Mucosa of gallbladder (tissue), 1 donor: ENCODE data around the gene VTI1A. TPM values are rescaled to one million over a fixed set of nuclear protein-coding genes. Genes with fewer than 3 reads are reported as not detected.
"Not testable (repeated sequence)": the region's sequence is repeated elsewhere in the genome, so short reads cannot be mapped to it uniquely, and the experiment has no call there.

ENCODE experiments used
- DNase-seq: peaks from one replicate; pipeline ENCODE4 v3.0.0-alpha.2; 2020; ENCODE audit warnings: low spot score
- total RNA-seq: library from RNA; stranded (reverse); gene quantifications from one replicate; pipeline ENCODE4 v1.2.1, GENCODE V29; 2021
- donor health status: DM: no; HTN: no; CAD: no.

VTI1A gene
- total RNA-seq, 1 donor from 2014 or later: 28.1 TPM

DNA sequence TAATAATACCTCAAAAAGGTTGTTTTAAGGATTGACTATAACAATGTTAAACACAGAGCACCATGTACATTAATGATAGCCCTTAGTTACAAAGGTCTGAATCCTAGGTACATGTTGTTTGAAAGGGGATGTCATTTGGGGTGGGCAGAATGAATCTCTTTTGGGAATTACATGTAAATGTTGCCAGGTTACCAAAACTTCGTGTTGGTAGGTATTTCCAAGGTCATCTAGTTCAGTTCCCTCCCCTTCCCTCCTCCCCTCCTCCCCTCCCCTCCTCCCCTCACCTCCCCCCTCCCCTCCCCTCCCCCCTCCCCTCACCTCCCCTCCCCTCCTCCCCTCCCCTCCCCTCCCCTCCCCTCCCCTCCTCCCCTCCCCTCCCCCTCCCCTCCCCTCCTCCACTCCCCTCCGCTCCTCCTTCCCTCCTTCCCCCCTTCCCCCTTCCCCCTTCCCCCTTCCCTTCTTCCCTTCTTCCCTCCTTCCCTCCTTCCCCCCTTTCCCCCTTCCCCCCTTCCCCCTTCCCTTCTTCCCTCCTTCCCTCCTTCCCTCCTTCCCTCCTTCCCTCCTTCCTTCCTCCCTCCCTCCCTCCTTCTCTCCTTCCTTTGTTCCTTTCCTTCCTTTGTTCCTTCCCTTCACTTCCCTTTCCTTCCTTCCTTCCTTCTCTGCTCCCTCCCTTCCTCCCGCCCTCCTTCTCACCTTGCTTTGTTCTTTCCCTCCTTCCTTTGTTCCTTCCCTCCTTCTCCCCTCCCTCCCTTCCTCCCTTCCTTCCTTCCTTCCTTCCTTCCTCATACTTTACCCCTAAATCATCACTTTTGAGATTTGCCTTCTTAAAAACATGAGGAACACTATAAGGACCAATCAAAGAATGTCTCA is 8.1 kb downstream of the VTI1A start:
- DNase-seq: no peak

DNA sequence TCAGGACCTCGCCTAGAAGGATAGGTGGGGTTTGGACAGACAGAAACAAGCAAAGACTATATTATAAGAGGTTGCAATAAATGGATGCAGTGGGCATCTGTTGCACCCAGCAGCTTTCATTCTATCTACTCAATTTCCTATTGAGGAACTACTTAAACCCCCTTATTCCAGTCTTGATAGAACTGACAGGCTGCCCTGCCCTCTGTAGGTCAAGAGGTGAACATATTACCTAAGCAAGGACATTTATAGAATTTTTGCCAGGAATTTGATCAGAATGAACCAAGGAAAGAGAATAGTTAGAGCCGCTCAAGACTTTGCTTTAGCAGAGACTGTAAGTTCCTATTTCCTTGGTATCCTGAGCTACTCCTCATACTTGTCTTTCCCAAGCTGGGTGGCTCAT is 9.5 kb downstream of the VTI1A start:
- DNase-seq: no peak

DNA sequence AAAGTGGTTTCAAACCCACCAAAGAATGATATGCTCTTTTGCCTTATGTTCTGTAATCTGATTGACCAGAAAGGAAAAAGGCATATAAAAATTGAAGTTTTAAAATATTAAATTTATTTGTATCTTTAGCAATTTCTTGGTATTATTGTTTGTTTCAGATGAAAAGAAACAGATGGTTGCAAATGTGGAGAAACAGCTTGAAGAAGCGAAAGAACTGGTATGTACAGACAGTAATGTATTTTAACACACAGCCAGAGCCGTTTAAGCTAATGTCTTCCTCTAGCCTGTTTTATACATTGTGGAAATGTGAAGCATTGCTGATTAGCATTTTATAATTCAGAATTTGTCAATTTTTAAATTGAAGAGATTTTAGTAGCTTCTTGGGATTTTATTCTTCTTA is 13.4 kb downstream of the VTI1A start:
- DNase-seq: no peak

DNA sequence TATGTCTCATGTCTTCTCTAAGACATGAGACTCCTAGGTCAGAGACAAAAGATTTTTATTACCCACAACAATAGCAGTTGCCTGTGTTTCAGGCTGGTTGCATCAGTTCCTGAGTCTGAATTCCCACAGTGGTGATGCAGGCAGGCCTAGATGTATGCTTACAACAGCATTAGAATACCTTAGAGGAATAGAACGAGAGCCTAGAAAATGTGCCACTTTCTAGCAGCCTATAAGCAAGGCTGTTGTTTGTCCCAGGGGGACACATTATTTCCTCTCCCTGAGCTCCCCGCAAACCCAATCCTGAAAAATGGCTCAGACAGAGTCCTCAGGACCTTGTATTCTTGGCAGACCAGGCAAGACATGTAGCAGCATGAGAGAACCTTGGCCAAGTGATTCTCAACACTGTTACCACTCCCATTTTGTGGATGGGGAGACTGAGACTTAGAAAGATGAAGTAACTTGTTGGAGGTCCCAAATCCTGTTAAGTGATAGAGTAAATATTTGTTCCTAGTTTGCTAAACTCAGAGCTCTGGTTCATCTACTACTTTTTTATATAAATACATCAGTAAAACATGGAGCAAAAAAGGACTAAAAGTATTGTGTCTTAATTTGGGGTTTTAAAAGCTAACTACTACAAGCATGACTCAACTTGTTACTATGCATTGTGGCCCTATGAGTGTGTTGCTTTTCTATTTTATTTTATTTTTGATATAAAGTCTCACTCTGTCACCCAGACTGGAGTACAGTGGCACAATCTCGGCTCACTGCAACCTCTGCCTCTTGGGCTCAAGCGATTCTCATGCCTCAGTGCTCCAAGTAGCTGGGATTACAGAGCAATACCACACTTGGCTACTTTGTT is 14.2 kb downstream of the VTI1A start:
- no peak for DNase-seq

- not testable (repeated sequence) for DNase-seq
Measured at GRCh38 chr10:112464074-112464473, 17.1 kb downstream of the VTI1A start.

GRCh38 chr10:112465299-112465883 is 18.4 kb downstream of the VTI1A start:
- DNase-seq: no peak

- no peak for DNase-seq
Measured at GRCh38 chr10:112466802-112467201, 19.8 kb downstream of the VTI1A start.

DNA sequence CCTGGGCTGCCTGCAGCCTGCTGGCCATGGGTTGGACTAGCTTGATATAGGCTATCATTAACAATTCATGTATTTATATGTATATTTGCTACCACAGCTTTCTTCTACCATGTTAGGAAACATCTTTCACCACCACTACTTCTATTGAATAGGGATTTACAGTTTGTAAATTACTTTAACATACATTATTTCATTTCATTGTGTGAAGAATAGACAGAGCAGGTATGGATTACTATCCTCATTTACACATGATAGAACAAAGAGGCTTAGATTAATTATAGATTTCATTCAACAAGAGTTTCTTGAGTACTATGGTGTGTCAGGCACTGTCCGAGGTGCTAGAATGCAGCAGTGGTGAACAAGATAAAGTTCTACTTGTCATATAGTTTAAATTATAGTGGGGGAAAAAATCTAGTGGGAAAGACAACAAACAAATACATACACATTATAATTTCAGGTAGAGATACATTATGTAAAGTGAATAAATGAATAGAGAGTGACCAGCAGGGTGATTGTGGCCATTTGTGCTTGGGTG is 20.6 kb downstream of the VTI1A start:
- DNase-seq: no peak

DNA sequence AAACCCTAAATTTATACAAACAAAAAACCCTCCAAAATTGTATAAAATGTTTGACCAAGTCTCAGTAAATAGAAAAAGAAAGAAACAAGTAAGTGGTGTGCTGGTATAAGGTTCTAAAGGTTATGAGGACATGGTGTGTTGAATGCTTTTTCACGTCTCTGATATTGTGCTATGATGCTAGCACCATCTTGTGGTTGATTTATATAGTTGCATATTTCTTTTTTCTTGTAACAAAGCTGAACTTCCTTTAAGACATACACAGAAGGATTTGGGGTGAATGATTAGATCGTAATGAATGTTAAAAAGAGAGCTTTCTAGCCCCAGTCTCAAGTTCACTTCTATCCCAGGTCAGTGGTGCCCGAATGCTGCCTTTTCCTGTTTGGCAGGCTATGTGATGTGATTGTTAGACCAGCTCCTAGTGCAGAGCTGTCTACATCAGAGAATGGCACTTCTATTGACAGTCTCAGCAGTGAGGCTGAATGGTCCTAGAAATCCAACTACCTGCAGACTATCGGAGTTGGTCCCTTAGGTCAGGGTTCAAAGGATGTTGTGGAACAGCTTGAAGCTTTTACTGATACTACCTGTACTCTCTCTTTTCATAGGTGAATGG is 25.0 kb downstream of the VTI1A start:
- no peak for DNase-seq

DNA sequence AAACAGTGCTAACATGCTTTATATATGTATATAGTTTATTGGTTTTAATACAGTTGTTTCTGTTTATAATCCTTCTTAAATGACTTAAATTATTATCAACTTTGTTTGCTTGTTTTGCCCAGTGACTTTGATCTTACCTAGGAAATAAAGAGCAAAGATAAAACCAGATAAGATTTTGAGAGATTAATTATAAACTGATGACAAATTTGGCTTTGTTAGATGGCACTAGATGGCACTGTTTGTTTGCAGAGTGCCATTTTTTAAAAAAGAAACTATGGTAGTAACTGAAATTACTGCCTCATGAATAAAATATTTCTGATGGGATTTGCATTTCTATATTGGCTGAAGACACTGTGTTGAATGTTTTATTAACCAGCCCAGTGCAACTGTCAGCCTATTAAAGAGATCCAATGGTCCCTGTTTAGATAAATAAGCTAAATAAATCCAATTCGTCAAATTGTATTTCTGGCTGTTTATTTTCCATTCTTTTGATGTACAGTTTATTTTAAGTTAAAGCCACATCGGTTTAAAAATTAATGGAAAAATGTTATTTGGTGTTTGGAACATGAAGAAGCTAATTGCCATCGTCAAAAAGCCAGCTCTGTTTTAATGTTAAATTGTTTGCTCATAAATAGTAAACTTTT is 28.7 kb downstream of the VTI1A start:
- DNase-seq: no peak

DNA sequence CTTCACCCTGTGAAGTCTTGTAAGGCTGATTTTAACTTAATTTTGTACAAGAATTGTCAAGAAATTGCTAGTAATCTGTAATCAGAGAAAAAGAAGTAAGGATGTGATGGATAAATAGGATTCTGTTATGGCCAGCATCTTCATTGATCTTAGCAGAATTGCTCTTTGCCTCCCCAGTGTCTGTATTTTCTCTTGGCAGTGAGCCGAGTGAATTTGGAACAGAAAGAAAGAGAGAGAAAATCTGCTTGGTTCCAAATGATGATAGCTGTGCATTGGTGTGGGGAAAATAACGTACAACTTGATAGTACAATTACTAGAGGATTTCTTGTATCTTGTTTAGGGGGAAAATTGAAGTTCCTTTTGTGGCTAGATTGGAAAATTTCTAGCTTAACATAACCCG is 34.6 kb downstream of the VTI1A start:
- no peak for DNase-seq

GRCh38 chr10:112484399-112484798 is 37.4 kb downstream of the VTI1A start:
- DNase-seq: no peak

DNA sequence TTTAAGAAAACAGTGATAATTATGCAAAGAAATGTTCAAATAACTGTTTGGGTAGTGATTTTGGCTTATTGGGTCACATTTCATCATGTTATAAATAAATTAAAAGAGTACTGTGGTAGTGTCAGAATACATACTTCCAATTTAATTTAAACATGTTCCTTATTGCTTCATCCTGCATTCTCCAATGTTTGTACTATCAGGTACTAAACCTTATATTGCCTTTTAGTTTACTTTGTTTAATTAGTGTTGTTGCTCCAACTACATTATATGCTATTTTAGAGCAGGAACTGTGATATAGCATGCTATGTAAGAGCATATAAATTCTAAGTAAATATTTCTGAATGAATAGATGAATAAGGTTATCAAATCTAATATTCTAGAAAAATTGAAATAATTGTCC is 40.9 kb downstream of the VTI1A start:
- no peak for DNase-seq

DNA sequence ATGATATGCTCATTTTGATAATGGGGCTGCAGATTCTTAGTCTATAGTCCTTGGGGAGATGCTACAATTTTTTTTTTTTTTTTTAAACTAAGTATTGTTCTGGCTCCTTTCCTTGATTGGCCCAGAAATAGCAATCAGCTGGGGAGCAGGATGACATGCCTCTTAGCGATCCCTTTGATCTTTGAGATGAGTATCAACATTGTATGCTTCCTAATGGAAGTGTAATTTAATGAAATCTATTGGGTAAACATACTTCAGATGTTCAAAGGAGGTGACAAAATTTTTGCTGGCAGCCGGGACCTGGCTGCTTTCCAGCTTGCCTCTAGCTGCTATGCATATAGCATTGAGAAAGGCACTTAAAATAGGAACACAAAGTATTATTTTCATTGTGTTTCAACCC is 43.5 kb downstream of the VTI1A start:
- no peak for DNase-seq

GRCh38 chr10:112491144-112491543 is 44.1 kb downstream of the VTI1A start:
- DNase-seq: no peak

GRCh38 chr10:112492736-112493135 is 45.7 kb downstream of the VTI1A start:
- no peak for DNase-seq

DNA sequence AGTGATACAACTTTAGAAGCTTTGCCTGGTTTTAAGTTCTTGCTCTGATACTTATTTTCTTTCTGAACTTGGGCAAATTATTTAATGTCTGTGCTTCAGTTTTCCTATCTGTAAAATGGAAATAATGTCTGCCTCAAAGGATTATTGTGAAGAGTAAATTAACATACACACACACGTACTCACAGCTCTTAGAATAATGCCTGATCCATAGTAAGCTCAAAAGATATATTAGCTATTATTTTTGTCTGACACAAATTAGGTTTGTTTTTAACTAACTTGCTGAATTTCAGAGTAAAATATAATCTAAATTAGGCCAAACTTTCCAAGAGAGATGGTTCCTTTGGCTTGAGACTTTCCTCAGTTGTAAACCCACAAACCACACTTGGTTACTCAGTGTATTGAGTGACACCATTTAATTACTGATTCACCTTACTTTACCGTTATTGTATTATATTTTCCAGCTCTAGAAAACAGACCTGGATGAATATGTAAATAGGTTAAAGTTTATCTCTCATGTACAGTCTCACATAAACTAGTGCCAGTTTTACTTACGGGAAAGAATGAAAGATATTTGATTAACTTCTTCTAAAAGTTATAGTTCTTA is 50.4 kb downstream of the VTI1A start:
- DNase-seq: no peak

DNA sequence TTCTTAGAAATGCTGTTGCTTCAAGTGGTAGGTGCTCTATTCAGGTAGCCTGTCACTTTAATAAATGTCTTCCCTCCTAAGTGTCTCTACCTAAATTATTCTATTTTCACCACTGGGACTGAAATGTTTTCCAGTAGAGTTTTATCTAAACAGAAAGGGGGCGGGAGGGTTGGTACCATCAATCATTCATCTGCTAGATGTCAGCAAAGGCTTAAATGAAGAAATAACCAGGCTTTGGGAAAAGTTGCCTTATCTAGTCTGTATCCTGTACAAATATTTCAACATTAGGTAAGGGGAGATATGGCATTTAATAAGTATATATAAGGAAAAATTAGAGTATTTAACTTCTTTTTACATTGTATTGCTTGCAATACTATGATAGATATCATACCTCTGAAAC is 51.8 kb downstream of the VTI1A start:
- no peak for DNase-seq

- not testable (repeated sequence) for DNase-seq
Measured at GRCh38 chr10:112499985-112500384, 53.0 kb downstream of the VTI1A start.

- no peak for DNase-seq
Measured at GRCh38 chr10:112502536-112502935, 55.5 kb downstream of the VTI1A start.

GRCh38 chr10:112503643-112504042 is 56.6 kb downstream of the VTI1A start:
- DNase-seq: no peak
